Cortex of kidney (tissue), 1 donor: ENCODE results near the gene THOC2.
"Not testable (repeated sequence)": the region's sequence is repeated elsewhere in the genome, so short reads cannot be mapped to it uniquely, and the experiment has no call there.

Experiments used
- DNase-seq: peaks from one replicate; lab custom pipeline; 2025; lab: John Stamatoyannopoulos, UW

THOC2 gene

GRCh38 chrX:123675154-123675553 is 57.7 kb downstream of the THOC2 start:
- DNase-seq: no peak

GRCh38 chrX:123673813-123674212 is 59.0 kb downstream of the THOC2 start:
- no peak for DNase-seq

GRCh38 chrX:123665197-123665596 is 67.7 kb downstream of the THOC2 start:
- DNase-seq: no peak

GRCh38 chrX:123664467-123665167 is 68.2 kb downstream of the THOC2 start:
- not testable (repeated sequence) for DNase-seq

GRCh38 chrX:123663720-123664119 is 69.1 kb downstream of the THOC2 start:
- DNase-seq: not testable (repeated sequence)

GRCh38 chrX:123656507-123656906 is 76.3 kb downstream of the THOC2 start:
- DNase-seq: not testable (repeated sequence)

DNA sequence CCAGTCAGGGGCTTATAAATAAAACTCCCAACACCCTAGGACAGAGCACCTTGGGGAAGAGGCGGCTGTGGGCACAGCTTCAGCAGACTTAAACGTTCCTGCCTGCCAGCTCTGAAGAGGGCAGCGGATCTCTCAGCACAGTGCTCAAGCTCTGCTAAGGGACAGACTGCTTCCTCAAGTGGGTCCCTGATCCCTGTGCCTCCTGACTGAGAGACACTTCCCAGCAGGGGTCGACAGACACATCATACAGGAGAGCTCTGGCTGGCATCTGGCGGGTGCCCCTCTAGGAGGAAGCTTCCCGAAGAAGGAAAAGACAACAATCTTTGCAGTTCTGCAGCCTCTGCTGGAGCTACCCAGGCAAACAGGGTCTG is 84.1 kb downstream of the THOC2 start:
- not testable (repeated sequence) for DNase-seq

DNA sequence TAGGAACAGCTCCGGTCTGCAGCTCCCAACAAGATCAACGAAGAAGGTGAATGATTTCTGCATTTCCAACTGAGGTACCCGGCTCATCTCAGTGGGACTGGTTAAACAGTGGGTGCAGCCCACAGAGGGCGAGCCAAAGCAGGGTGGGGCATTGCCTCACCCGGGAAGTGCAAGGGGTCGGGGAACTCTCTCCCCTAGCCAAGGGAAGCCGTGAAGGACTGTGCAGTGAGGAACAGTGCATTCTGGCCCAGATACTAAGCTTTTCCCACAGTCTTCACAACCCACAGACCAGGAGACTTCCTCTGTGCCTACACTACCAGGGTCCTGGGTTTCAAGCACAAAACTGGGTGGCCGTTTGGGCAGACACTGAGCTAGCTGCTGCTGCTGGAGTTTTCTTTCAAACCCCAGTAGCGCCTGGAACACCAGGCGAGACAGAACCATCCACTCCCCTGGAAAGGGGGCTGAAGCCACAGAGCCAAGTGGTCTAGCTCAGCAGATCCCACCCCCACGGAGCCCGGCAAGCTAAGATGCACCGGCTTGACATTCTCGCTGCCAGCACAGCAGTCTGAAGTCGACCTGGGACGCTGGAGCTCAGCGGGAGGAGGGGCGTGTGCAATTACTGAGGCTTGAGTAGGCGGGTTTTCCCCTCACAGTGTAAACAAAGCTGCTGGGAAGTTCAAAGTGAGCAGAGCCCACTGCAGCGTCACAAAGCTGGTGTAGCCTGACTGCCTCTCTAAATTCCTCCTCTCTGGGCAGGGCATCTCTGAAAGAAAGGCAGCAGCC is 84.6 kb downstream of the THOC2 start:
- no peak for DNase-seq

DNA sequence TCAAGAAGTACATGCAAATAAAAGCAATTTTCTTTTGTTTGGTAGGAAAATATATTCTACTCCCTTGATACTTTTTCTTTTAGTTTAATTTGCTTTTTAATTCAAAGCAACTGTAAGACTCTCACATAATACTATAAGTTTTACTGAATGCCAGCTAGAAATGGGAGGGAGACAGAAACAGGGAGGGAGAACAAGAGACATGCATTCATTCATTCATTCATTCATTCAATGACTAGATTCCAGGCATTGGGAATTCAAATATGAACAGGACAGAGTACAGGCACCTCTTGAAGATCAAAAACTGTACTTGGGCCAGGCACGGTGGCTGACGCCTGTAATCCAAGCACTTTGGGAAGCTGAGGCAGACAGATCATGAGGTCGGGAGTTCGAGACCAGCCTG is 85.6 kb downstream of the THOC2 start:
- no peak for DNase-seq

DNA sequence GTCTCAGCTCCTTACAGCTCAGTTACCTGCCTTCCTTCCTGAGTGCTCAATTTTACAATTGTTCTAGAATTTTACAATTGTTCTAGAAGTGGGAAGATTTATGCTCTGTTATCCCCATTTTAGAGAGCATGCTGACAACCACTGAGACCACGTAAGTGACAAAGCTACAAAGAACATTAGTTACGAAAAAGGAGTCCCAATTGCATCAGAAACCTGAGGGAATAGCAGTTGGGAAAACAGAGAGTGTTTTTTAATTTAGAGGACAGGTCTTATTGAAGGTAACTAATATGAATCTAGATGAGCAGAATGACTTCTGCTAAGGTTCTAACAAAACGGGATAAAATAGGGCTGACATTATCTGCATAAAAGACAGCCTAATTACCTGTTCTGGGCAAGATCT is 103.3 kb downstream of the THOC2 start:
- no peak for DNase-seq

DNA sequence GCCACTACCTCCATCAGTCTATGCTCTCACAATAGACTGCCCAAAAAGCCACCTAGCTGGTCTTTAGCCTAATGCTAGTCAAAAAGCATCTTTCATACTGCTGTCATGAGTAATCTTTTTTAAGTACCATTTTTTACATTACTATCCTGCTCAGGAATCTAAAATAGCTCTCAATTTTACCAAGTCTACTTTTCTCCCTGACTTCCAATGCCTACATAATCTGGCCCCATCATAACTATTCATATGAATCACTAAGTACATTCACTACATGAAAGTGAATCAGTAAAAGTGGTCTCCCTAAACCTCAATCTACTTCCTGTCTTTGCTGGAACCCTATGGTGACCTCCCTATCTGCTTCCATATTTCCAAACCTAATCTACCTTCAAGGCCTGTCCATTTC is 105.9 kb downstream of the THOC2 start:
- DNase-seq: no peak

GRCh38 chrX:123625952-123626351 is 106.9 kb downstream of the THOC2 start:
- DNase-seq: no peak

- no peak for DNase-seq
These were observed 107.4 kb downstream of the THOC2 start for GRCh38 chrX:123625477-123625876.

GRCh38 chrX:123617007-123617406 is 115.8 kb downstream of the THOC2 start:
- DNase-seq: no peak

DNA sequence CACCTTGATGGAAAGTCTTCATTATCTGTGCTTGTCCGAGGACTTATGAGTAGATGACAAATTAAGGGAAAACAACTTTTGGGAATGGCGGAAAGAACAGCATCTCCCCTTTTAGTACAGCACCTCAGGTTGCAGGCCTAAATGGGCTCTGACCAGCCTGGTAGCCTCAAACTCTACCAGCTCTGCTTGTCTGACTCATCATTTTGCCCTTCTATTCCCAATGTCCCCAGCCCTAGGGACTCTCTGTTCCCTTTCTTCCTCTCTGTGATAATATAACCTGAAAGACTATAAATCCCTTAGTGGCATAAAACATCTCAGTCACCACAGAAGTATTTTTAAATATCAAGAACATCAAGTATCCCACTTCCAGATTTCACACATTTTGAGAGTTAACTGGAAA is 121.9 kb downstream of the THOC2 start:
- no peak for DNase-seq

DNA sequence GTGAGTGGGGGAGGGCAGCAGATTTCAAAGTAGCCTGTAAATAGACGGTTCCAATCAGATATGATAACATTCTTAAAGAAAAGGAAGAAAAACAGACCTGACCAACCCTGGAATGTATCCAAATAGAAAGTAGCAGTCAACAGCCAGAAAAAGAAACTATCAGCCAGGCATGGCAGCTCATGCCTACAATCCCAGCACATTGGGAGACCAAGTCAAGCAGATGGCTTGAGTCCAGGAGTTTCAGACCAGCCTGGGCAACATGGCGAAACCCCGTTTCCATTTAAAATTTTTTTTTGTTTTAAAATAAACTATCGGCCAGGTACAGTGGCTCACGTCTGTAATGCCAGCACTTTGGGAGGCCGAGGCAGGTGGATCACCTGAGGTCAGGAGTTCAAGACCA is 125.0 kb downstream of the THOC2 start:
- DNase-seq: no peak

GRCh38 chrX:123607270-123607669 is 125.6 kb downstream of the THOC2 start:
- no peak for DNase-seq

DNA sequence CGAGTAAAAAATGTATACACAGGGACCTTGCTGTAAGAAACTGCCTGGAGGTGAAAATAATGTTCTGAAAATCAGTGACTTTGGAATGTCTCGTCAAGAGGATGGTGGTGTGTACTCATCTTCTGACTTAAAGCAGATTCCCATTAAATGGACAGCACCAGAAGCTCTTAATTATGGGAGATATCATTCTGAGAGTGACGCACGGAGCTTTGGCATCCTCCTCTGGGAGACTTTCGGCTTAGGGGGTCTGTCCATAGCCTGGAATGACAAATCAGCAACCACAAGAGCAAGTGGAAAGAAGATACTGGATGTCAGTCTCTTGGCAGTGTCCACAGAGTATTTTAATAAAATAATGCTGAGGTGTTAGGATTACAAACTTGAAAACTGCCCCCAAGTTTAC is 129.4 kb downstream of the THOC2 start:
- no peak for DNase-seq

DNA sequence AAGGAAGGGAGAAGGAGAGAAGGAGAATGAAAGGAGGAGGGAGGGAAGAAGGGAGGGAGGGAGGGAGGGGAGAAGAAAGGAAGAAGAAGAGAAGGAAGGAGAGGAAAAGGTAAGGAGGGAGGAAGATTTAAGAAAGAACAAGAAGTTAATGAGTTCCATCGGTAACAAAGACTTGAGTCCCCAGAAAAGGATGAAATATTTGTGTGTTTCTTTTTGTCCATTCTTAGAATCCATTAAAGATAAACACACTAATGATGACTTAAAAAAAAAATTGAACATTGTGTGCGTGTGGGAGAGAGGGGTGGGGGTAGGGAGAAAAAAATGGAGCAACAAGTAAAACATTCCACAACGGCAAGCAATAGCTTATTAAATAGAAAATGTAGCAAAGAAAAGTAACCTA is 131.4 kb downstream of the THOC2 start:
- DNase-seq: no peak

GRCh38 chrX:123600181-123600580 is 132.7 kb downstream of the THOC2 start:
- DNase-seq: no peak

DNA sequence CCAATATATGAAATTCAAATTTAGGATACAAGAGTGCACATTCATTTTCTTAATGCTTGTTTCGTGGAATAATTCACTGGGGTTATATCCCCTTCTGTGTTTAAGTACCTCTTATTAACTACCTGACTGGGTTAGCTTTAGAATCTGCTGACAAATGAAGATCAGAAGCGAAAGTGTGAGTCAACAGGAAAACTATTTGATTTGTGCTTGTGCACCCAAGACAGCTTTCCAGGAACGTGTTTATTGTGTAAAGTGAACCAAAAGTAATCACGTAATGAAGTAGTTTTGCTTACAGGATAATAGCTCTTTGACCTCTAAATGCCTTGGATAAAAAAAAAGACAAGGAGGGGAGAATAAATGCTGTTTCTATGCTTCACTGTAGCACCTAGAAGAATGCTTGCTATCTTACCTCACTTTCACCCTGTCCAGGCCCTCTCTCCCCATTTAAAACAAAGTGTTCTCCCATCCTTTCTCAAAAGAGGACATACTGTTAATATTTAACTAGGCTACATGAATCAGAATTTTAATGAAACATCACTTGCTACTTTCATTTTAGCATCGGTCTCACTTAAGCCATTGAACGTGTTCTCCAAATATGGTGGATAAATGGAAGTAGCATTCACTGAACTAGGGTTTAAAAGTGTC is 141.9 kb downstream of the THOC2 start:
- DNase-seq: no peak

- DNase-seq: no peak
These were observed 144.1 kb downstream of the THOC2 start for GRCh38 chrX:123588723-123589122.

DNA sequence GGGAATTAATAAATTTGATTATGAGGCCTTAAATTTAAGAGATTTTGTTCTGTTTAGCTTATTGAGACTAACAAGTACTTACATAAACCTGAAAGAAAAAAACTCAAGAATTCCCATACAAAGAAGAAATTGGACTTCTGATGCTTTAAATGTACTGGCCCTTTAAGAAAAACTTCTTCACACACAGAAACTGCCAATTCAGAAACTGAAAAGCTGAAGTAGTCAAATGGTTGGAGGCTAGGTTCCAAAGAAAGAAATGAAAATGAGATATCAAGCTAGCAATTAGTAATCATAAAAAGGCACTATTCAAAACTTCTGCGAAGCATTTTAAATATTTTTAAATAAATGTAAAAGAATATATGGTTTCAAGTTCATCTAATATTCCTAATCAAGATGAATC is 151.3 kb downstream of the THOC2 start:
- no peak for DNase-seq
